ENCODE measurements around the gene MAST4.

DNA sequence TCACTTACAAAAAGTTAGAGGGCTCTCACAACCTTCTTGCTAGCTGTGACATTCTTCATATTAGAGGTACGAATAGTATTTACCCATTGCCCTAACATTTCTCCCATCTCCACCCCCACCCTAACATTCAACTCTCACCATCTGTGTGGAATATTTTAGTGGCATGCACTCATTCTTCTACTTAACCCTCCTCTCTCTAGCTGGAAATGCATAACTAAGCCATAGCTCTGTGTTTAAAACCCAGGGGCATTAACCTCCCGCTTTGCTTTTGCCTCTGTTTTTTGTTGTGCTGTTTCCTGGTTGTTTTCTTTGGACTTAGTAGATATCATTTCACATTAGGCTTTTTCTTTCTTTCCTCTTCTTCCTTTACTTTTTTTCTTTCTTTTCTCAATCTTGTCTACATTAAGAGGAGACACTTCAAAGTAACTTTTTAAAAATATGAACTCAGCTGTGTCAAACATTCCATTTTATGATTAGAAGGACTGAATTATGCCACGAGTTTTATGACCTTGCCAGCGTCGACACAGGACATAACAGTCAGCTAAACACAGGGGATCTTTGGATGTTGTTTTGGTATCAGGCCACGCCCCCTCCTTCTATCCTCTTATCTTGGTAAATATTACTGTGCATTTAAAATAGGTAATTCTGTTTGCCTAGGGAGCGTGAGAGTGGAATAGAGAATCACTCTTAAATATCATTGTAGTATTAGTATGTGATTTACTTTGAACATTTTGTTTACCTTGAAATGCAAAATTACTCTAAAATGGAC, 364.4 kb downstream of the MAST4 start:
- TF ChIP-seq EZH2phosphoT487 (IDR thresholded peaks at IDR 0.05; ENCODE audit: insufficient read depth, low read depth) (no peak), EZH2 (IDR thresholded peaks at IDR 0.05; ENCODE audit: insufficient read depth, poor library complexity, severe bottlenecking) (no peak)
